ENCODE results near the gene MRPS17. TPM values are rescaled to one million over a fixed set of nuclear protein-coding genes. Genes with fewer than 3 reads are reported as not detected.

The MRPS17 gene
- total and polyA plus RNA-seq, 9 of the 15 experiments (the other 6 are each of a cell fraction or from before 2014, with no cell fraction given) = 25.9 to 99.3 (median 43.9) TPM

GRCh38 chr7:55957190-55957589 is 5.5 kb downstream of the MRPS17 start:
- H3K4me3 ChIP-seq = no peak overlapping the region
- H3K36me3 ChIP-seq (ENCODE audit: control insufficient read depth, insufficient read depth, low read length) = peaks cover 38% of the 10 kb centered on the region
- in situ Hi-C loops (cut with MboI) (no loop called here), intact Hi-C loops (cut with micrococcal nuclease) (no loop called here)
- no peaks in the 10 kb centered on the region for H3K27me3 ChIP-seq (ENCODE audit: control insufficient read depth in 2 of 2, insufficient read depth in 2 of 2, low read length in 2 of 2)
- no TSS peak for BruUV-seq (replicated peaks)
- no peaks in the 10 kb centered on the region for H4K20me1 ChIP-seq (replicated peaks; ENCODE audit: control insufficient read depth, insufficient read depth, low read length)
- H3K9ac ChIP-seq (ENCODE audit: insufficient read depth in 1 of 2, low read depth in 2 of 2, low read length in 2 of 2) = no peak overlapping the region
- no peaks in the 10 kb centered on the region; the same call in 1 of the 2 replicates for H3K9me3 ChIP-seq (replicated peaks; ENCODE audit: control insufficient read depth, insufficient read depth, low read depth, low read length)
- no peak for TF ChIP-seq U2AF1 (optimal IDR thresholded peaks at IDR 0.05; ENCODE audit: low read depth, low read length)
- TF ChIP-seq ZNF57 (CRISPR knock-in tag; IDR thresholded peaks at IDR 0.05) = no peak
- TF ChIP-seq, protein P1, sequence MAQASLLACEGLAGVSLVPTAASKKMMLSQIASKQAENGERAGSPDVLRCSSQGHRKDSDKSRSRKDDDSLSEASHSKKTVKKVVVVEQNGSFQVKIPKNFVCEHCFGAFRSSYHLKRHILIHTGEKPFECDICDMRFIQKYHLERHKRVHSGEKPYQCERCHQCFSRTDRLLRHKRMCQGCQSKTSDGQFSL (CRISPR knock-in tag; IDR thresholded peaks at IDR 0.05) = no peak
- TF ChIP-seq, protein P1 (tag; IDR thresholded peaks at IDR 0.05) = no peak
- TF ChIP-seq SMAD4 (CRISPR knock-in tag; conservative IDR thresholded peaks at IDR 0.05) = no peak
- no peak for TF ChIP-seq HIVEP1 (CRISPR knock-in tag; IDR thresholded peaks at IDR 0.05)
- no peak for TF ChIP-seq SMARCA4 (IDR thresholded peaks at IDR 0.05)
- TF ChIP-seq ARID4B (CRISPR knock-in tag; IDR thresholded peaks at IDR 0.05) = no peak
- TF ChIP-seq BCL6 (CRISPR knock-in tag; IDR thresholded peaks at IDR 0.05) = no peak
- TF ChIP-seq SOX6 (IDR thresholded peaks at IDR 0.05) = no peak
- no peak for TF ChIP-seq ZNF695 (CRISPR knock-in tag; IDR thresholded peaks at IDR 0.05)
- TF ChIP-seq SRSF7 (optimal IDR thresholded peaks at IDR 0.05; ENCODE audit: low read depth, low read length) = no peak
- no peak for DNase-seq (ENCODE audit: extremely low read depth in 1 of 4, low spot score in 3 of 4)
- H3K4me1 ChIP-seq (replicated peaks in 1 of 2; ENCODE audit: control insufficient read depth in 2 of 2, insufficient read depth in 2 of 2, low read length in 2 of 2) = peaks cover 6 to 14% of the 10 kb centered on the region in 2 experiments; a peak in 4 of 5 replicates
- H2AFZ ChIP-seq (ENCODE audit: low read depth, low read length) = no peak overlapping the region
- H3K27ac ChIP-seq (ENCODE audit: extremely low read depth, low read depth, low read length) = no peak overlapping the region
- H3K4me2 ChIP-seq (ENCODE audit: insufficient read depth, low read length) = no peak overlapping the region
- ATAC-seq = no peak
- CTCF ChIA-PET (ENCODE audit: low intra/inter-chr PET ratio) = no interaction called here
- no peak for FAIRE-seq
- POLR2A ChIA-PET = no interaction called here
- whole genome bisulfite sequencing (ENCODE audit: insufficient coverage, low coverage, missing lambda C conversion rate) = 87% methylated on average over 4 of the region's 4 CpGs
- no peaks in the 10 kb centered on the region for H3K9me1 ChIP-seq (ENCODE audit: control insufficient read depth, insufficient read depth, low read length)
- H3K79me2 ChIP-seq (ENCODE audit: control insufficient read depth, insufficient read depth, low read length) = peaks cover 19% of the 10 kb centered on the region
